Prostate gland (tissue), 2 donors: ENCODE results near the gene CLDN24. TPM values are rescaled to one million over a fixed set of nuclear protein-coding genes. Genes with fewer than 3 reads are reported as not detected.
"Not testable (repeated sequence)": the region's sequence is repeated elsewhere in the genome, so short reads cannot be mapped to it uniquely, and the experiment has no call there.

Experiments used
- DNase-seq: peaks from one replicate; pipeline ENCODE4 v3.0.0-alpha.2; 2019; ENCODE audit warnings: low spot score
- H3K27ac ChIP-seq, 2 donors: fragments of 200-600 bp; sonication (generic); 2 replicates each; pipeline ENCODE4 v1.5.1; 2017 to 2019
- H3K27me3 ChIP-seq: fragments of 200-600 bp; sonication (generic); replicated peaks from 2 replicates; pipeline ENCODE4 v1.5.1; 2019; ENCODE audit not compliant: insufficient read depth
- H3K36me3 ChIP-seq, 2 donors: fragments of 200-600 bp; sonication (generic); 1 replicate in 1 of 2; 2 replicates in 1 of 2; pipeline versions ENCODE4 v1.5.1 to v1.8.1; 2017 to 2019
- H3K4me1 ChIP-seq: fragments of 200-600 bp; sonication (generic); replicated peaks from 2 replicates; pipeline ENCODE4 v1.5.1; 2019
- H3K4me3 ChIP-seq, 2 donors: fragments of 200-600 bp; sonication (generic); 2 replicates each; pipeline ENCODE4 v1.5.1; 2017 to 2019
- H3K9me3 ChIP-seq: fragments of 200-600 bp; sonication (generic); 2 replicates; pipeline ENCODE4 v1.5.1; 2017
- CTCF ChIP-seq, 4 experiments: fragments of 200-600 bp in 2 of 4; fragments of 450-650 bp in 2 of 4; sonication (generic) in 2 of 4; IDR thresholded peaks; 1 replicate in 3 of 4; 2 replicates in 1 of 4; pipeline ENCODE4 v1.5.1; 2016 to 2019; ENCODE audit warnings: antibody characterized with exemption in 4 of 4, mild to moderate bottlenecking in 2 of 4, moderate library complexity in 2 of 4
- POLR2A ChIP-seq: fragments of 450-650 bp; IDR thresholded peaks from one replicate; pipeline ENCODE4 v1.6.1; 2016; ENCODE audit warnings: antibody characterized with exemption, mild to moderate bottlenecking
- POLR2AphosphoS5 ChIP-seq: sonication (generic); formaldehyde crosslinking; IDR thresholded peaks from one replicate; pipeline ENCODE4 v1.6.1; 2017; ENCODE audit warnings: antibody characterized with exemption
- WGBS: methylation state at CpG from one replicate; pipeline ENCODE4 v1.1.5; 2018; 5-methylcytosine and 5-hydroxymethylcytosine counted together
- intact Hi-C: fragments of 100-400 bp; cut with DNase I; formaldehyde crosslinking; loops from one replicate; pipeline ENCODE4 v1.14.2; 2022
- total RNA-seq, 2 donors: library from RNA; depleted of rRNA; stranded (reverse); fragments of >200 nt; gene quantifications; one replicate each; pipeline ENCODE4 v1.1.0, GENCODE V29; 2016

CLDN24 gene
- total RNA-seq, 2 donors from 2014 or later = not detected

DNA sequence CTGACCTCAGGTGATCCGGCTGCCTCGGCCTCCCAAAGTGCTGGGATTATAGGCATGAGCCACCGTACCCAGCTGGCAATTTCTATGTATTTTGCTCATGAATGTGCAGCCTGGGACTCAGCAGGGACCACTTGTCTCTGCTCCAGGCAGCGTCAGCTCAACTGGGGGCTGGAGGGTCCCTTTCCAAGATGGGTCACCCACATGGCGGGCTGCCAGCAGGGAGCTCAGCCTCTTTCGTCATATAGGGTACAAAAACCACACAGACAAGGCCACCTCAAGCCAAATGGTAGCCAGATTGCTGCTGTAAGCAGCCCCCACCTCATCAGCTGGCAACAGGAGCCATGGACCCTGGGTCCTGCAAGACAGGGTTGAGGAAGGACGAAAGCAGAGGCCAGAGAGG lies 2.4 kb upstream of the CLDN24 start:
- DNase-seq = no peak
- Histone ChIP-seq H3K9me3 (no peaks in the 10 kb centered on the region), H3K27ac (no peak overlapping the region), H3K27me3 (no peaks in the 10 kb centered on the region), H3K36me3 (no peaks in the 10 kb centered on the region), H3K4me3 (no peak overlapping the region), H3K4me1 (no peaks in the 10 kb centered on the region)
- 94% methylated on average over 7 of the region's 7 CpGs for WGBS
- TF ChIP-seq CTCF (IDR thresholded peaks at IDR 0.05) (no peak), POLR2A (no peak), POLR2AphosphoS5 (no peak)
- intact Hi-C loops = no loop called here

- WGBS = 98% methylated on average over 11 of the region's 11 CpGs
- H3K36me3 ChIP-seq, H3K9me3 ChIP-seq, H3K4me1 ChIP-seq, H3K27ac ChIP-seq, H3K4me3 ChIP-seq, H3K27me3 ChIP-seq, DNase-seq, intact Hi-C loops: not testable (repeated sequence)
These were observed 1.8 kb upstream of the CLDN24 start for GRCh38 chr4:183324056-183324455.

DNA sequence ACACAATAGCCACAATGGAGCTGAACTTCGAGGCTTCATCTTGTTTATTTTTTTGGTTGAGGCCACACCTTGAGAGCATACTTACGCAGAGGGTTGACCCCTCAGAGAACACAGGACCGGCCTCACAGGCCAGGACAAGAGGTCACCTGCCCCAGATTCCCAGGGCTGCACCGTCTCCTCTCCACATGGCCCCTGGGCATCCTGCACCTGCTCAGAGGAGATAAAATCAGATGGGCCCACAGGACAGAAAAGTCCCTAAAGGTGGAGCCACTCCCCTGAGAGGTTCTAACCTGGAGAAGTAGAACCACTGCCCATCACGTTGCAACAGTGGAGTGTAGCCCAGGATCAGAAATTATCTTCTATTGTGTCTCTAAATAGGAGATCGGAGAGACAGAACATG lies 1.1 kb upstream of the CLDN24 start:
- intact Hi-C loops = no loop called here
- 88% methylated on average over 6 of the region's 6 CpGs for WGBS
- no peaks in the 10 kb centered on the region for H3K27me3 ChIP-seq
- TF ChIP-seq CTCF (IDR thresholded peaks at IDR 0.05) = no peak
- no peak for TF ChIP-seq POLR2AphosphoS5
- no peak for TF ChIP-seq POLR2A
- H3K4me1 ChIP-seq = no peaks in the 10 kb centered on the region
- H3K27ac ChIP-seq = no peak overlapping the region
- DNase-seq = no peak
- H3K36me3 ChIP-seq = no peaks in the 10 kb centered on the region
- H3K9me3 ChIP-seq = no peaks in the 10 kb centered on the region
- no peak overlapping the region for H3K4me3 ChIP-seq

GRCh38 chr4:183321516-183321915 lies 710 bp downstream of the CLDN24 start:
- DNase-seq = no peak
- Histone ChIP-seq H3K27me3 (no peaks in the 10 kb centered on the region), H3K9me3 (no peaks in the 10 kb centered on the region), H3K4me3 (no peak overlapping the region), H3K4me1 (no peaks in the 10 kb centered on the region), H3K36me3 (no peaks in the 10 kb centered on the region), H3K27ac (no peak overlapping the region)
- TF ChIP-seq POLR2A = no peak
- no peak for TF ChIP-seq POLR2AphosphoS5
- TF ChIP-seq CTCF (IDR thresholded peaks at IDR 0.05) = no peak
- intact Hi-C loops = no loop called here
- WGBS = 87% methylated on average over 5 of the region's 5 CpGs

- Histone ChIP-seq H3K36me3 (no peaks in the 10 kb centered on the region), H3K9me3 (no peaks in the 10 kb centered on the region), H3K27me3 (no peaks in the 10 kb centered on the region), H3K4me1 (no peaks in the 10 kb centered on the region), H3K4me3 (no peak overlapping the region), H3K27ac (no peak overlapping the region)
- DNase-seq = no peak
- TF ChIP-seq POLR2AphosphoS5 (no peak), CTCF (IDR thresholded peaks at IDR 0.05) (no peak), POLR2A (no peak)
- intact Hi-C loops = no loop called here
- WGBS = 54% methylated on average over 2 of the region's 2 CpGs
These were observed 1.1 kb downstream of the CLDN24 start for GRCh38 chr4:183321079-183321478.
